Nephron (organoid): ENCODE data around the gene DEDD2.

Source experiments
- H3K27ac Mint-ChIP-seq, 3 experiments: 2 replicates each; pipeline ENCODE4 v1.8.0; 2020; ENCODE audit warnings: mixed read lengths in 3 of 3, mild to moderate bottlenecking in 2 of 3, moderate library complexity in 1 of 3
- H3K27me3 Mint-ChIP-seq: 2 replicates; pipeline ENCODE4 v1.8.0; 2021; ENCODE audit warnings: low read depth, mild to moderate bottlenecking, moderate library complexity, mixed read lengths
- H3K36me3 Mint-ChIP-seq: 2 replicates; pipeline ENCODE4 v1.8.0; 2020; ENCODE audit warnings: low read depth, mixed read lengths
- H3K4me1 Mint-ChIP-seq: 2 replicates; pipeline ENCODE4 v1.8.0; 2020; ENCODE audit warnings: mixed read lengths
- H3K4me3 Mint-ChIP-seq, 3 experiments: 2 replicates each; pipeline ENCODE4 v1.8.0; 2020; ENCODE audit warnings: mild to moderate bottlenecking in 3 of 3, mixed read lengths in 3 of 3, moderate library complexity in 2 of 3
- H3K9me3 Mint-ChIP-seq: 2 replicates; pipeline ENCODE4 v1.8.0; 2020; ENCODE audit warnings: mixed read lengths
- CTCF ChIP-seq, 3 experiments: fragments of 200-600 bp; sonication (generic); IDR thresholded peaks; one replicate each; pipeline ENCODE4 v1.5.0; 2021; ENCODE audit warnings: antibody characterized with exemption in 3 of 3; ENCODE audit not compliant: unreplicated experiment in 3 of 3

DEDD2 gene

GRCh38 chr19:42149447-42150202 lies 67.9 kb downstream of the DEDD2 start:
- Mint-ChIP-seq H3K36me3 (no peaks in the 10 kb centered on the region), H3K27ac (no peak overlapping the region), H3K4me1 (peaks cover 11% of the 10 kb centered on the region), H3K27me3 (peaks cover 57% of the 10 kb centered on the region), H3K4me3 (no peak overlapping the region), H3K9me3 (no peaks in the 10 kb centered on the region)
- TF ChIP-seq CTCF (IDR thresholded peaks at IDR 0.05; ENCODE audit: unreplicated experiment in 3 of 3) = no peak
